Glutamatergic neuron (in vitro differentiated cells): ENCODE measurements around the gene SEC31A. TPM values are rescaled to one million over a fixed set of nuclear protein-coding genes. Genes with fewer than 3 reads are reported as not detected.

Experiments used
- DNase-seq: peaks from one replicate; pipeline ENCODE4 v3.0.0; 2022
- H3K27ac Mint-ChIP-seq: one replicate; pipeline ENCODE4 v1.8.0; 2020; ENCODE audit warnings: mild to moderate bottlenecking, mixed read lengths, inconsistent platforms; ENCODE audit not compliant: unreplicated experiment
- H3K27me3 Mint-ChIP-seq: one replicate; pipeline ENCODE4 v1.8.0; 2020; ENCODE audit warnings: mild to moderate bottlenecking, moderate library complexity, mixed read lengths, inconsistent platforms; ENCODE audit not compliant: unreplicated experiment
- H3K36me3 Mint-ChIP-seq: one replicate; pipeline ENCODE4 v1.8.0; 2020; ENCODE audit warnings: mild to moderate bottlenecking, mixed read lengths, inconsistent platforms; ENCODE audit not compliant: unreplicated experiment
- H3K4me1 Mint-ChIP-seq: one replicate; pipeline ENCODE4 v1.8.0; 2020; ENCODE audit warnings: mild to moderate bottlenecking, low read depth, mixed read lengths, inconsistent platforms; ENCODE audit not compliant: unreplicated experiment
- H3K4me3 Mint-ChIP-seq: one replicate; pipeline ENCODE4 v1.8.0; 2020; ENCODE audit warnings: mild to moderate bottlenecking, mixed read lengths, inconsistent platforms; ENCODE audit not compliant: unreplicated experiment
- H3K9me3 Mint-ChIP-seq: one replicate; pipeline ENCODE4 v1.8.0; 2020; ENCODE audit warnings: mild to moderate bottlenecking, moderate library complexity, mixed read lengths, inconsistent platforms; ENCODE audit not compliant: unreplicated experiment
- total RNA-seq: library from RNA; stranded (reverse); fragmentation: NEBNext Ultra II Directional; extraction: Animal tissue kit (Norgen Biotek cat#: 25700); gene quantifications from one replicate; pipeline ENCODE4 v1.2.1, GENCODE V29; 2021; ENCODE audit not compliant: unreplicated experiment
- TF ChIP-seq, protein P1 (sequence below): fragments of 200-600 bp; sonication (generic); IDR thresholded peaks from one replicate; pipeline ENCODE4 v1.5.0; 2021; ENCODE audit not compliant: partially characterized antibody, unreplicated experiment

SEC31A gene
- total RNA-seq, 1 donor from 2014 or later, result 201 TPM

DNA sequence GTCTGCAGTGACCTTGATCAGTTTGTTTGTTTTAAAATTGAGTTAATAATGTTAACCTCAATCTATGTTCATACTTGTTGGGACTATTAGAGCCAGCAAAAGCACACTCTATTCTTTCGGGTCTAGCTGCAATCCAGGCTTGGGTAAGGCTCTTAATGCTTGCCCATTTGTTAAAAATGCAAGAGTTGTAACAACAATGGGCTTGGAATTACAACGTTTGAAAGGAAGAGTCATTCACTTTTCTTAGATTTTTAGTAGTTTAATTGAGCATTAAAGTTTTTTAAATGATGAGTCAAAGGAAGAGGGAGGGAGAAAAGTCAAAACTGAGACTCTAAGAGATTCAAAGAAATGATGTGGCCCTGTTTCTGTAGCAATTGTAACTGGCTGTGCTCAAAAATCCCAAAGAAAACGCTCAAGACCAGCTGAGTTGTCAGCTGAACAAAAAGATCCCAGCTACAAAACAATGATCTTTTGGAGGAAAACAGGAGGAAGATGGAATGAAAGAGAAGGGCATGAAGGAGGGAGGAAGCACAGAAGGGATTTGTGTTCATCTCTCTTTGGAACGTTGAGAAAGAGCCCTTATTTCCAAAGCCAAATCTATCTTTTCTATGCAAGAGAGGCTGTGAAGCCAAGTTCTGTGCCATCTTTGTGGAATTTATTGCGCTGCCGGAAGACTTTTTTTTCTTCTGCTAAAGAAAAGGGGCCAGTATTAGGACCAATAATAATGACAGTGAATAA lies 97.9 kb downstream of the SEC31A start:
- no peak overlapping the region for H3K27ac Mint-ChIP-seq
- no peak for DNase-seq
- TF ChIP-seq, protein P1, sequence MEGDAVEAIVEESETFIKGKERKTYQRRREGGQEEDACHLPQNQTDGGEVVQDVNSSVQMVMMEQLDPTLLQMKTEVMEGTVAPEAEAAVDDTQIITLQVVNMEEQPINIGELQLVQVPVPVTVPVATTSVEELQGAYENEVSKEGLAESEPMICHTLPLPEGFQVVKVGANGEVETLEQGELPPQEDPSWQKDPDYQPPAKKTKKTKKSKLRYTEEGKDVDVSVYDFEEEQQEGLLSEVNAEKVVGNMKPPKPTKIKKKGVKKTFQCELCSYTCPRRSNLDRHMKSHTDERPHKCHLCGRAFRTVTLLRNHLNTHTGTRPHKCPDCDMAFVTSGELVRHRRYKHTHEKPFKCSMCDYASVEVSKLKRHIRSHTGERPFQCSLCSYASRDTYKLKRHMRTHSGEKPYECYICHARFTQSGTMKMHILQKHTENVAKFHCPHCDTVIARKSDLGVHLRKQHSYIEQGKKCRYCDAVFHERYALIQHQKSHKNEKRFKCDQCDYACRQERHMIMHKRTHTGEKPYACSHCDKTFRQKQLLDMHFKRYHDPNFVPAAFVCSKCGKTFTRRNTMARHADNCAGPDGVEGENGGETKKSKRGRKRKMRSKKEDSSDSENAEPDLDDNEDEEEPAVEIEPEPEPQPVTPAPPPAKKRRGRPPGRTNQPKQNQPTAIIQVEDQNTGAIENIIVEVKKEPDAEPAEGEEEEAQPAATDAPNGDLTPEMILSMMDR, result no peak
- H3K9me3 Mint-ChIP-seq, result peaks cover 3% of the 10 kb centered on the region
- H3K4me1 Mint-ChIP-seq, result peaks cover 11% of the 10 kb centered on the region
- peaks cover 23% of the 10 kb centered on the region for H3K27me3 Mint-ChIP-seq
- no peak overlapping the region for H3K4me3 Mint-ChIP-seq
- peaks cover 9% of the 10 kb centered on the region for H3K36me3 Mint-ChIP-seq

DNA sequence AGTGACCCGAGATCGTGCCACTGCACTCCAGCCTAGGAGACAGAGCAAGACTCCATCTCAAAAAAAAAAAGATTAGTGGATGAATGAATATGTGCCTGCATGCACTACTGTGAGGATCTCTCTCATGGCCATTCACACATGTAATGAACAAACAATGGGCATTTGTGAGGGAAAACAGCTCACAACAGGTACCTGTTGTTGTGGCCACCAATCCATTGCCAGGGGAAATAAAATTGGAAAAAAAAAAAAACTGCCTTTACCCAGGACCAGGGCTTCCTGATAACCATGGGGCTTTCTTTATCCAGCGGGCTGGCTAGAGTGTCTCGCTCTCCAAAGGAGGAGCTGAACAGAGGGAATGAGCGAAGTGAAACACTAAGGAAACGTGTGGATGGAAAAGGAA lies 99.8 kb downstream of the SEC31A start:
- H3K36me3 Mint-ChIP-seq, result peaks cover 9% of the 10 kb centered on the region
- H3K4me1 Mint-ChIP-seq, result peaks cover 8% of the 10 kb centered on the region

DNA sequence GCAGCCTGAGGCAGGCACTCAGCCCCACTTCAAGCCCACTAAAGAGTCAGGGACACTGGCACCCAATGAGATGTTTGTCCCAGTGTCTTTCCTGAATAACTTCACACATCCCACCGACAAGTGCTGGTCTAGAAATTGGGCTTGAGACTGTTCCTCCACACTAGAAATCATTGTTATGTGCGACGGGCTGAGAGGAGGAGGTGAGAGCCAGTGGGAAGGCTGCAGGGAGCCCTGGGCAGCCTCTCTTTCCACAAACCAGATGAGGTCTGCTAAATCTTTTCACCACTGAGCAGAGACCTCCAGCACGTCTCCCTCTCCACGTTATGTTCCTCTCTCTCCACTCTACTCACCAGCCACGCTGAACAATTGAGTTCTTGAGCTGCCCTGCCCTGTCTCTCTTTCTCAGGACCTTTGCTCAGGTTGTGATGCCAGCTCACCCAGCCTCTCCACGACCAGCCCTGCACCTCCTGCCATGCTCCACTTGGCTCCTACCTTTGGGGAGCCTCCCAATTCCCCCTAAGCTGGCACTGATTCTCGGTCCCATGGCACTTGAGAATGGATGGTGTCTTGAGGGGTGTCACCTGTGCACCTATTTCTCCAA lies 100.8 kb downstream of the SEC31A start:
- Mint-ChIP-seq H3K36me3 (peaks cover 9% of the 10 kb centered on the region), H3K27me3 (peaks cover 24% of the 10 kb centered on the region), H3K9me3 (peaks cover 3% of the 10 kb centered on the region), H3K4me3 (no peak overlapping the region), H3K27ac (no peak overlapping the region), H3K4me1 (peaks cover 16% of the 10 kb centered on the region)
- TF ChIP-seq, protein P1, result no peak
- no peak for DNase-seq

More for the DNA sequence above, 99.8 kb downstream of the SEC31A start:
- Mint-ChIP-seq H3K27me3 (peaks cover 22% of the 10 kb centered on the region), H3K27ac (no peak overlapping the region), H3K4me3 (no peak overlapping the region), H3K9me3 (peaks cover 3% of the 10 kb centered on the region)
- TF ChIP-seq, protein P1, result no peak
- DNase-seq, result no peak

DNA sequence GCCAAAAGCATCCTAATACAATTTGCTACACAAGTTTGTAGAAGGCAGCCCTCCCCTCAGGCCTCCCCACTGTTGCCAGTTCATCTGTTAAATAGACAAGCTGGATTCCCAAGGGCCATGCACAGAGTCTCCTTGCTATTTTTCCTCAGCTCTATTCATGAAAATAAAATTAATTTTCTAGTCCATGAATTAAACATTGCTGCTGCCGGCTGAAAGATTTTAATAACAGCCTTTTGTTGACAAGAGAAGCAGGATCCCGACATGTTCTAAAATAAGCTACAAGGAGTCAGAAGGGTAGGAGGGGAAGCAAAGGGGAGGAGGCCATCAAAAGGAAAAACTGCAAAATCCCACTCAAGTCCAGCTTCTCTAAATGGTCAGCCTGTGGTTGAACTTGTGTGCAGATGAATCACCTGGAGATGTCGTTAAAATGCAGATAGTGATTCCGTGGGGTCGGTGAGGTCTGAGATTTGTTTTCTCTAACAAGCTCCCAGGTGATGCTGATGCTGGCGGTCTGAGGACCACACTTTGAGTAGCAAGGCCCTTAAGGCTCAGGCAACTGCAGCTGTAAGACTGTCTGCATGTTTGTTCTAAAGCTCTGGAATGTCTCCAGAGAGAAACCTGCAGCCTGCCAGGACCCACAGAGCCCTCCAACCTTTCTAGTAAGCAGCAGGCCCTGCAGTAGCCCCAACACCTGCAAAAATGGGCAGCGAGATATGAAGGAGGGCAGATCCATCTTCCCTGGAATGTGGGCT lies 101.8 kb downstream of the SEC31A start:
- Mint-ChIP-seq H3K4me3 (peak overlapping the region; percentile 6), H3K4me1 (peaks cover 23% of the 10 kb centered on the region), H3K9me3 (peaks cover 3% of the 10 kb centered on the region), H3K27ac (no peak overlapping the region), H3K27me3 (peaks cover 24% of the 10 kb centered on the region), H3K36me3 (peaks cover 5% of the 10 kb centered on the region)
- DNase-seq, result no peak
- TF ChIP-seq, protein P1, result no peak
